GM21619 (cell line): ENCODE results near the gene RAD9B.

Experiments
- ATAC-seq: cut with Tn5 transposase; IDR thresholded peaks from one replicate; pipeline ENCODE4 v1.9.1; 2021; ENCODE audit not compliant: unreplicated experiment

RAD9B gene

DNA sequence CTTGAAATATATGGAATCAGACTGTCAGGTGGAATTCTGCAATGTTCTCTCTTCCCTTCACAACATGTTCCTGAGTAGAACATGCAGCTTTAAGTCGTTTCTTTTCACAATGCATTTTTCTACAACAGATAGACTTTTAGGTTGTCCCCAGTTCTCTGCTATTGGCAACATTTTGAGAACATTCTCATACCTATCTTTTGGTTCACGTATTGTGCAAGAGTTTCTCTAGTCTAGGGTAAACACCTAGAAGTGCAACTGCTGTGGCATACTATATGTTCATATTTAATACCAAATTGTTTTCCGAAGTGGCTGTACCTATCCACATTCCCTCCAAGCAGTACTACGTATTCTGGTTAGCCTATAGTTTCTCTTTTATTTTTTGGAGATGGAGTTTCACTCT is 48.9 kb downstream of the RAD9B start:
- no peak for ATAC-seq
